Suprapubic skin (tissue), 3 donors: Measurements from ENCODE around the gene TPM2.

Experiments
- CTCF ChIP-seq, 2 donors: fragments of 200-600 bp in 1 of 2; fragments of 450-650 bp in 1 of 2; sonication (generic) in 1 of 2; IDR thresholded peaks; one replicate each; pipeline ENCODE4 v1.5.1; 2016 to 2019; ENCODE audit warnings: antibody characterized with exemption in 2 of 2, mild to moderate bottlenecking in 1 of 2, moderate library complexity in 1 of 2
- EP300 ChIP-seq: sonication (generic); formaldehyde crosslinking; IDR thresholded peaks from one replicate; pipeline ENCODE4 v1.6.1; 2017; ENCODE audit warnings: antibody characterized with exemption

DNA sequence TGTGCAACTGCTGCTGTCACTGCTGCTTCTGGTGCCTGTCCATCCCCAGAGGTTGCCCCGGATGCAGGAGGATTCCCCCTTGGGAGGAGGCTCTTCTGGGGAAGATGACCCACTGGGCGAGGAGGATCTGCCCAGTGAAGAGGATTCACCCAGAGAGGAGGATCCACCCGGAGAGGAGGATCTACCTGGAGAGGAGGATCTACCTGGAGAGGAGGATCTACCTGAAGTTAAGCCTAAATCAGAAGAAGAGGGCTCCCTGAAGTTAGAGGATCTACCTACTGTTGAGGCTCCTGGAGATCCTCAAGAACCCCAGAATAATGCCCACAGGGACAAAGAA lies 15.7 kb downstream of the TPM2 start:
- TF ChIP-seq EP300: no peak
- no peak for TF ChIP-seq CTCF (IDR thresholded peaks at IDR 0.05)
